Esophagus squamous epithelium (tissue), 4 donors: Measurements from ENCODE around the gene TSPAN5.

ENCODE experiments used
- POLR2A ChIP-seq, 4 donors: fragments of 450-650 bp; IDR thresholded peaks; one replicate each; pipeline ENCODE4 v1.6.1; 2017; ENCODE audit warnings: antibody characterized with exemption in 4 of 4, mild to moderate bottlenecking in 4 of 4, moderate library complexity in 3 of 4
- TF ChIP-seq, protein P1 (sequence below), 6 experiments: fragments of 450-650 bp in 4 of 6; fragments of 200-600 bp in 2 of 6; sonication (generic) in 2 of 6; IDR thresholded peaks; one replicate each; pipeline ENCODE4 v1.5.1; 2016 to 2019; ENCODE audit warnings: antibody characterized with exemption in 6 of 6, mild to moderate bottlenecking in 4 of 6, moderate library complexity in 4 of 6

DNA sequence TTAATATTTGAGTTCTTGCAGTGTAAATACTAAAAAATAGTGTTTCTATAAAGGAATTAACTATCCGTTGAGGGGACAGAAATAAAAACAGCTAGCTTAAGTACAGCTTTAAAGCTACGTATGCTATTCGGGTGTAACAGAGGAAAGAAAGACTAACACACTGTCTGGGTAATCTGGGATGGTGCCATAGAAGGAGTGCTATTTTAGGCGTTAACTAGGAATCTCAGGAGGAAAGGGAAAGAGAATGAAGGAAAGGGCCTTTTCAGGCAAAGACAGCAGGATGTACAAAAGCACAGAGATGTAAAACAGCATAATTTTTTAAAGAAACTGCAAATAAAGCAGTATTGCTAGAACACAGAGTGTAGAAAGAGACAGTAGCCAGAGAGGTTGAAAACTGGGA, 235.4 kb downstream of the TSPAN5 start:
- TF ChIP-seq, protein P1, sequence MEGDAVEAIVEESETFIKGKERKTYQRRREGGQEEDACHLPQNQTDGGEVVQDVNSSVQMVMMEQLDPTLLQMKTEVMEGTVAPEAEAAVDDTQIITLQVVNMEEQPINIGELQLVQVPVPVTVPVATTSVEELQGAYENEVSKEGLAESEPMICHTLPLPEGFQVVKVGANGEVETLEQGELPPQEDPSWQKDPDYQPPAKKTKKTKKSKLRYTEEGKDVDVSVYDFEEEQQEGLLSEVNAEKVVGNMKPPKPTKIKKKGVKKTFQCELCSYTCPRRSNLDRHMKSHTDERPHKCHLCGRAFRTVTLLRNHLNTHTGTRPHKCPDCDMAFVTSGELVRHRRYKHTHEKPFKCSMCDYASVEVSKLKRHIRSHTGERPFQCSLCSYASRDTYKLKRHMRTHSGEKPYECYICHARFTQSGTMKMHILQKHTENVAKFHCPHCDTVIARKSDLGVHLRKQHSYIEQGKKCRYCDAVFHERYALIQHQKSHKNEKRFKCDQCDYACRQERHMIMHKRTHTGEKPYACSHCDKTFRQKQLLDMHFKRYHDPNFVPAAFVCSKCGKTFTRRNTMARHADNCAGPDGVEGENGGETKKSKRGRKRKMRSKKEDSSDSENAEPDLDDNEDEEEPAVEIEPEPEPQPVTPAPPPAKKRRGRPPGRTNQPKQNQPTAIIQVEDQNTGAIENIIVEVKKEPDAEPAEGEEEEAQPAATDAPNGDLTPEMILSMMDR (IDR thresholded peaks at IDR 0.05): no peak
- no peak for TF ChIP-seq POLR2A (IDR thresholded peaks at IDR 0.05)
